Ovary (tissue), 9 donors: ENCODE data around the gene TBC1D5. TPM values are rescaled to one million over a fixed set of nuclear protein-coding genes. Genes with fewer than 3 reads are reported as not detected.

Source experiments
- DNase-seq, 5 donors: peaks; one replicate each; pipeline ENCODE4 v3.0.0-alpha.2; 2019 to 2020
- H3K27ac ChIP-seq, 2 donors: fragments of 200-600 bp; one replicate each; pipeline versions ENCODE4 v1.5.1 to v1.8.0; 2019 to 2022
- H3K27me3 ChIP-seq: fragments of 200-600 bp; one replicate; pipeline ENCODE4 v1.8.0; 2022
- H3K36me3 ChIP-seq: fragments of 200-600 bp; sonication (generic); one replicate; pipeline ENCODE4 v1.5.1; 2019
- H3K4me1 ChIP-seq: one replicate; pipeline ENCODE4 v1.8.1; 2013; ENCODE audit warnings: mild to moderate bottlenecking, moderate library complexity; ENCODE audit not compliant: insufficient read depth
- H3K4me3 ChIP-seq: fragments of 200-600 bp; sonication (generic); one replicate; pipeline ENCODE4 v1.5.1; 2017
- H3K9me3 ChIP-seq, 2 donors: fragments of 200-600 bp in 1 of 2; sonication (generic) in 1 of 2; one replicate each; pipeline versions ENCODE4 v1.5.1 to v1.8.1; 2013 to 2019; ENCODE audit warnings: mild to moderate bottlenecking in 1 of 2, moderate library complexity in 1 of 2
- EP300 ChIP-seq: sonication (generic); formaldehyde crosslinking; IDR thresholded peaks from one replicate; pipeline ENCODE4 v1.6.1; 2017; ENCODE audit warnings: antibody characterized with exemption
- POLR2A ChIP-seq: fragments of 450-650 bp; IDR thresholded peaks from one replicate; pipeline ENCODE4 v1.6.1; 2017; ENCODE audit warnings: antibody characterized with exemption, mild to moderate bottlenecking, moderate library complexity
- WGBS, 3 donors: extraction: QIAGEN DNeasy Blood & Tissue Kit in 1 of 3; methylation state at CpG; one replicate each; pipeline versions ENCODE4 v1.1.5 to v1.1.7; 2013 to 2017; 5-methylcytosine and 5-hydroxymethylcytosine counted together
- intact Hi-C, 4 donors: fragments of 100-400 bp; cut with DNase I; formaldehyde crosslinking; loops; one replicate each; pipeline versions ENCODE4 v1.11.0 to v1.15.1; 2022 to 2023
- polyA plus RNA-seq, 2 donors: library from polyadenylated mRNA; stranded (reverse); fragments of 200-250 nt in 1 of 2; fragments of 350-450 nt in 1 of 2; fragmentation: Illumina TruSeq in 1 of 2; extraction: RNeasy Lipid Tissue Mini Kit (QIAGEN cat#74804) in 1 of 2; gene quantifications; one replicate each; pipeline ENCODE4 v1.2.3, GENCODE V29; 2013 to 2014
- total RNA-seq, 7 donors: library from RNA; depleted of rRNA in 2 of 7; stranded (reverse); fragments of >200 nt in 2 of 7; fragmentation: NEBNext Ultra II Directional in 3 of 7; extraction: Animal tissue kit (Norgen Biotek cat#: 25700) in 3 of 7; gene quantifications; one replicate each; pipeline versions ENCODE4 v1.1.0 to v1.2.4, GENCODE V29; 2016 to 2023
- TF ChIP-seq, protein P1 (sequence below), 3 donors: fragments of 450-650 bp in 2 of 3; fragments of 200-600 bp in 1 of 3; IDR thresholded peaks; one replicate each; pipeline versions ENCODE4 v1.5.1 to v1.8.0; 2016 to 2022; ENCODE audit warnings: antibody characterized with exemption in 3 of 3, mild to moderate bottlenecking in 1 of 3
- donor health status: DM: no; HTN: no; CAD: no; lungs with moderate emphysema.
- donor health status: DM: no; HTN: no; CAD: no.
- donor health status: Bipolar disorder and iron deficiency.
- donor health status: DM: yes; HTN: yes; CAD: no.
- donor health status: DM: no; HTN: no; CAD: no.
- donor health status: DM: yes; HTN: yes; CAD: no.

Gene TBC1D5
- total and polyA plus RNA-seq, 9 donors, result 20.7 to 73.5 (median 61.0) TPM

- intact Hi-C loops, result no loop called here
- H3K4me3 ChIP-seq, result no peak overlapping the region
- 77 to 94% (median 86%) methylated on average over 1 of the region's 1 CpG for WGBS, 3 donors
These were observed 17.5 kb downstream of the TBC1D5 start for GRCh38 chr3:17724948-17725347.

GRCh38 chr3:17724122-17724521 is 18.3 kb downstream of the TBC1D5 start:
- DNase-seq, result no peak
- intact Hi-C loops, result no loop called here
- peaks cover 2% of the 10 kb centered on the region for H3K4me1 ChIP-seq

More at GRCh38 chr3:17724948-17725347, 17.5 kb downstream of the TBC1D5 start:
- Histone ChIP-seq H3K27ac (no peak overlapping the region), H3K27me3 (no peaks in the 10 kb centered on the region), H3K4me1 (peaks cover 2% of the 10 kb centered on the region), H3K36me3 (no peaks in the 10 kb centered on the region), H3K9me3 (no peaks in the 10 kb centered on the region)
- TF ChIP-seq EP300 (no peak), POLR2A (no peak)
- TF ChIP-seq, protein P1, sequence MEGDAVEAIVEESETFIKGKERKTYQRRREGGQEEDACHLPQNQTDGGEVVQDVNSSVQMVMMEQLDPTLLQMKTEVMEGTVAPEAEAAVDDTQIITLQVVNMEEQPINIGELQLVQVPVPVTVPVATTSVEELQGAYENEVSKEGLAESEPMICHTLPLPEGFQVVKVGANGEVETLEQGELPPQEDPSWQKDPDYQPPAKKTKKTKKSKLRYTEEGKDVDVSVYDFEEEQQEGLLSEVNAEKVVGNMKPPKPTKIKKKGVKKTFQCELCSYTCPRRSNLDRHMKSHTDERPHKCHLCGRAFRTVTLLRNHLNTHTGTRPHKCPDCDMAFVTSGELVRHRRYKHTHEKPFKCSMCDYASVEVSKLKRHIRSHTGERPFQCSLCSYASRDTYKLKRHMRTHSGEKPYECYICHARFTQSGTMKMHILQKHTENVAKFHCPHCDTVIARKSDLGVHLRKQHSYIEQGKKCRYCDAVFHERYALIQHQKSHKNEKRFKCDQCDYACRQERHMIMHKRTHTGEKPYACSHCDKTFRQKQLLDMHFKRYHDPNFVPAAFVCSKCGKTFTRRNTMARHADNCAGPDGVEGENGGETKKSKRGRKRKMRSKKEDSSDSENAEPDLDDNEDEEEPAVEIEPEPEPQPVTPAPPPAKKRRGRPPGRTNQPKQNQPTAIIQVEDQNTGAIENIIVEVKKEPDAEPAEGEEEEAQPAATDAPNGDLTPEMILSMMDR (IDR thresholded peaks at IDR 0.05), result no peak
- DNase-seq, result no peak

DNA sequence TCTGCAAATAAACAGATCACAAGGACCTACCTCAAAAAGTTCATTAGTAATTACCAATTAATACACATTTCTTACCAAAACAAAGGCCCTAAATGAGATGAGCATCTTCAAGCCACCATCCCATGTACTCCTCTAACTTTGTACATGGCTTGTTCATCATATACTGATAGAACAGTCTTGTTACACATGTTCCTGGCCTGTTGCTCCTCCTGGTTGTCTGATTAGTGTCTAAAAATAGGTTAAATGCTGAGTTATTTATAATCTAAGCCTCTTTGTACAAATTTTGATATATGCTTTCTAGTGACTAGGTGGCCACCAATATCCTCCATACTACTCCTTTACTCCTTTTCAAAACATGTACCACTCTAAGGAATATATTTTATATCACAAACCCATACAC is 25.0 kb downstream of the TBC1D5 start:
- Histone ChIP-seq H3K4me3 (no peak overlapping the region), H3K27me3 (no peaks in the 10 kb centered on the region), H3K27ac (no peak overlapping the region), H3K4me1 (peaks cover 1% of the 10 kb centered on the region), H3K9me3 (no peaks in the 10 kb centered on the region), H3K36me3 (no peaks in the 10 kb centered on the region)
- no peak for DNase-seq
- intact Hi-C loops, result no loop called here
- no peak for TF ChIP-seq POLR2A
- no peak for TF ChIP-seq EP300
- TF ChIP-seq, protein P1 (IDR thresholded peaks at IDR 0.05), result no peak

More at GRCh38 chr3:17724122-17724521, 18.3 kb downstream of the TBC1D5 start:
- Histone ChIP-seq H3K36me3 (no peaks in the 10 kb centered on the region), H3K4me3 (no peak overlapping the region), H3K27me3 (no peaks in the 10 kb centered on the region), H3K9me3 (no peaks in the 10 kb centered on the region), H3K27ac (no peak overlapping the region)
- WGBS, 3 donors, result 99 to 100% (median 100%) methylated on average over 3 of the region's 3 CpGs
- no peak for TF ChIP-seq EP300
- TF ChIP-seq, protein P1 (IDR thresholded peaks at IDR 0.05), result no peak
- TF ChIP-seq POLR2A, result no peak

GRCh38 chr3:17714473-17714872 is 28.0 kb downstream of the TBC1D5 start:
- H3K36me3 ChIP-seq, result no peaks in the 10 kb centered on the region
- TF ChIP-seq EP300, result no peak
- TF ChIP-seq, protein P1 (IDR thresholded peaks at IDR 0.05), result no peak
- no peak for TF ChIP-seq POLR2A
- intact Hi-C loops, result no loop called here
- peaks cover 1% of the 10 kb centered on the region for H3K4me1 ChIP-seq
- no peak overlapping the region for H3K4me3 ChIP-seq
- H3K27me3 ChIP-seq, result no peaks in the 10 kb centered on the region
- 95 to 98% (median 95%) methylated on average over 2 of the region's 2 CpGs for WGBS, 3 donors
- no peak overlapping the region for H3K27ac ChIP-seq
- no peaks in the 10 kb centered on the region for H3K9me3 ChIP-seq
- no peak for DNase-seq
